HL-60/S4 treated with retinoic acid at 250 ng/mL for 4 days and 3 days (cell line): Measurements from ENCODE around the gene CHST11.

Experiments
- in situ Hi-C: fragments of 300-500 bp; cut with MboI; formaldehyde crosslinking; loops from 2 replicates; pipeline ENCODE4 v1.7.0; 2022; ENCODE audit warnings: low sequenced_read_pairs

CHST11 gene

GRCh38 chr12:104748356-104748755 lies 291.6 kb downstream of the CHST11 start:
- in situ Hi-C loops = no loop called here

- in situ Hi-C loops = no loop called here
Measured at GRCh38 chr12:104748790-104749189, 292.0 kb downstream of the CHST11 start.

DNA sequence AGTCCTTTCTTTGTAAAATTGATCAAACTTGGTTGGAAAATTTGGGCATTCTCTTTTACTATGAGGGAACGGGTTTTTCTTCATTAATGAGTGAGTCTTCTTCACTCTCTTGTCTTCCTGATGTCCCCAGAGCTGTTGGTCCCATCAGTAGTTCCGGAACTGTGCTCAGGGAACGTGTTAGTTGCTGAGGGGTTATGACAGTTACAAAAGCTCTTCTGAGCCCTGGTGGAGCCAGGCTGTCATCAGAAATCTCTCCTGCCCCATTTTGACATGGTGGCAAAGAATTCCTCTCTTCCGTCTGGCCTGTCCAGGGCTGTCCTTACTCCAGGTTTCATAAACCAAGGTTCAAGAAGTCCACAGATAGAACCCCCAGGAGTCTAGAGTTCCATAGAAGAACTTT lies 292.8 kb downstream of the CHST11 start:
- in situ Hi-C loops = no loop called here

DNA sequence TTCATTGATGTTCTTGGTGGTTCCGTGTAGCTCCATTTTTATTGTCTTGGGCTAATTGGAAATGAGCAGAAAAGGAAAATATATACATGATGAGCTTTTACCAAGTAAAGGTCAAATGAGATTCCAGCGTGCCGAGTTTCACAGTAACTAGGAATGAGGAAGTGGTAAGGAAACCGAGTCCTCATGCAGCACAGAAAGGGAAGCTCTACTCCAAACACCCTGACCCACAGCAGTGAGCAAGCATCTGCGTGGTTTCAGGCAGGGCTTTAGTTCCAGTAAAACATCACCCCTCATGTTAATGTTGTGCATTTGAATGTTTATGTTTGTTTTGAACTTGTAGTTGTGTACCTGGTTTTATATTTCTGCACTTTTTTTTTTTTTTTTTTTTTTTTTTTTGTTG lies 293.3 kb downstream of the CHST11 start:
- in situ Hi-C loops = no loop called here

- in situ Hi-C loops = no loop called here
Measured at GRCh38 chr12:104751120-104751519, 294.4 kb downstream of the CHST11 start.

DNA sequence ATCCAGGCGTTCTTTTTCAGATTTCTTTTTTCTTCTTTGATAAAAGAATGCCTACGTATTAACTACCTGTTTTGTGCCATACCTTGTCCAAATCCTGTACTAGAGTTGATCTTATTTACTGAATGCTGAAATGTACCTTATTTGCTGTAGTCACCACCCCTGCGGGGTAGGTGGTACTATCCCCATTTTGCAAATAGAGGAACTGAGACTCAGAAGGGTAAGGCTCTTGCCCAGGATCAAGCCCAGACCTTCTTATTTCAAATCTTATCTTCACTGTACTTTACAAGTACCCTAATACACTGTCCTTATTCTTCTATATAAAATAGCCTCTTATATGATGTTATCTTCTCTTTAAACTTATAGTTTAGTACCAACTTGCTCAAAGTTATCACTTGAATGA lies 294.8 kb downstream of the CHST11 start:
- in situ Hi-C loops = no loop called here

- in situ Hi-C loops = no loop called here
Measured at GRCh38 chr12:104752016-104752415, 295.3 kb downstream of the CHST11 start.

DNA sequence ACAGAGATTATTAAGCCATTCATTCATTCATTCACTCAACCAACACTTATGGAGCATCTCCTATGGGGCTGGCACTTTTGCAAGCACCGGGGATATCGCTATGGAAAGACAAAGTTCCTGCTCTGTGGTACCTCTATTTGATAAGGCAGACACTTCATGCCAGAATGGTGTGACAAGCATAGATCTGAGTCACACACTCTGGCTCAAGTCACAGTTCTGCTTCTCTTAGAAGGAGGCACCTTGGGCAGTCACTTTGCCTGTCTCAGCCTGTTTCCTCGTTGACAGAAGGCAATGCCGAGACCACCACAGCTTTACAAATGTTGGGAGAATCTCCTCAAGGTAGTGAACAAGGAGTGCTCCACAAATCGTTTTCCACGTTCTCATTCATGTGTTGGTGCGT lies 296.1 kb downstream of the CHST11 start:
- in situ Hi-C loops = no loop called here

- in situ Hi-C loops = no loop called here
Measured at GRCh38 chr12:104756901-104757300, 300.2 kb downstream of the CHST11 start.

DNA sequence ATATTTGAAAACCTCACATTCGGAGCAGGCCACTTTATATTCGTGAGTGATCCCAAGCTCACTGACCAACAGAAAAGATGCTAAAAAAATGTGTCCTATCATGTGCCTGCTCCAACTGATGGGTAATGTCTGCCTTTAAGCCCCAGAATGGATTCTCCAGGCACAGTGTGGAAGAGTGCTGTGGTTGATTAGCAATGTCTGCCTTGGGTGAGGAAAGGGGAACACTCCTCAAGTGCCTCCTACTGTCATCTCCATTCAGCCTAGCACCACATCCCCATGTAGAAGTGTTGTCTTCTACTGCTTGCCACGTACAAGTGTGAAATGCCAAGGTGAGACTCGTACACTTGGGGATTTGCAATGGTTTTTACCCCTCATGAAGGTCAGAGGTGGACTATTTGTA lies 302.0 kb downstream of the CHST11 start:
- in situ Hi-C loops = no loop called here

DNA sequence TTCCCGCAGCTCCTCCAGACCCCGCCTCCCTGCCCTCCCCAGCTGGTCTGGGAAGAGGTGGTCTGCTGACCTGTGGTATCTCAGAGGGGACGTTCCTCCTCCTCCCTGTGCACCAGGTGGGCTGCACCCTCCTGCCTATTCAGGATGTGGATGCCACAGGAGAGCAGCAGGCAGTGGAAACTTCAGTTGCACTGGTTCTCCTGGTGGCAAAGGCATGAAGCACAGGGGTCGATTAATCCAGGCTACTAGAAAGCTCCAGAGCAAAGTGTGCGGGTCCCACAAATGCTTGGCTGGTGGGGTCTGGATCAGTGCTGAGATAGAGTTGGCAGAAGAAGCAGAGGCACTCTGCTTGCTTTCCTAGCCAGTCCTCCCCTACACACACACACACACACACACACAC lies 304.3 kb downstream of the CHST11 start:
- in situ Hi-C loops = no loop called here

DNA sequence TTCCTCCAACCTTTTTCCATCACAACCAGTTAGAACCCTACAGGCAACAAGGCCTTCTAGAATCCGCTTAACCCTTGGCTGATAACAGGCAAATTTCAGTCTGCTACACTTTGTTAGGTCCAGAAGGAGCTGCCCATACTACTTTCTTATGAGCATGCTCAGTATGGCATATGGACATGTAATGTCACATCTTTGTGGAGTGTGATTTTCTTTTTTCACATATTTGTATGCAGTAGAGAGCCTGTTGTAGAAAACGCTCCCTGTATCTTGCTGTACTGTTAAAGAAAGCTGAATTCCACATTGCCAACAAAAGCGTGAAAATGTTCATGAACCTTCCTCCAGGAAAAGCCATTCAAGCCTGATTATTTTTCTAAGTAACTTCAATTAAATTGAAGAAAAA lies 304.9 kb downstream of the CHST11 start:
- in situ Hi-C loops = no loop called here

- in situ Hi-C loops = no loop called here
Measured at GRCh38 chr12:104763168-104763805, 306.5 kb downstream of the CHST11 start.

- in situ Hi-C loops = no loop called here
Measured at GRCh38 chr12:104764225-104765091, 307.7 kb downstream of the CHST11 start.

- in situ Hi-C loops = no loop called here
Measured at GRCh38 chr12:104767261-104767660, 310.5 kb downstream of the CHST11 start.

- in situ Hi-C loops = no loop called here
Measured at GRCh38 chr12:104768033-104768432, 311.3 kb downstream of the CHST11 start.

DNA sequence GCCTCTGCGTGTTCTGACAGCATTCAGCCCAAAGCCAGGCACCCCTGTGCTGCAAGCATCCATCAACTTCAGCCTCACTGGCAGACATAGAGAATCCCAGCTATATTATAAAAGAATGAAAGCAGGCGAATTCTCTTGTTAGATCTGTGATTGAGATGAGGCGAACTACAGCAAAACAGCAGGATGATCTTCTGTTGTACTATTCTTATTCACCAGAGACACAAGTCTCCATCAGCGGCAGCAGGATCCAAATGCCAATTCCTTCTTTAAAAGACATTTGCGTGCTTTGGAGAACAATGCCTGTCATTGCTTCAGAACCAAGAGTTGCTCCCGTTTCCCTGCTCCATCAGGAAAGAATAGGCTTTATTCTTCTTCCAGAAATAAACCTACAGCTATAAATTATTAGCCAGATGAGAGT lies 312.4 kb downstream of the CHST11 start:
- in situ Hi-C loops = no loop called here

DNA sequence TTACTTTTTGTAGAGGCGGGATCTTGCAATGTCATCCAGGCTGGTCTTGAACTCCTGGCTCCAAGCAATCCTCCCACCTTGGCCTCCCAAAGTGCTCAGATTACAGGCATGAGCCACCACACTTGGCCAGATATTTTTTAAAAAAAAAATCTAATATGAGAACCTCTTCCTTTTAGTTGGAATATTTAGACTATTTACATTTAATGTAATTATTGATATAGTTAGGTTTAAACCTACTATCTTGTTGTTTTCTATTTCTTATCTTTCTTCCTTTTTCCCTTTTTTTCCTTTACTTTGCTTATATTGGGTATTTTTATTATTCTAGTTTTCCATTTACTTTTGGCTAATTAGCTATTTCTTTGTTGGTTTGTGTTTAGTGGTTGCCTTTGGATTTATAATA lies 315.6 kb downstream of the CHST11 start:
- in situ Hi-C loops = no loop called here

GRCh38 chr12:104775731-104776231 lies 319.0 kb downstream of the CHST11 start:
- in situ Hi-C loops = no loop called here

DNA sequence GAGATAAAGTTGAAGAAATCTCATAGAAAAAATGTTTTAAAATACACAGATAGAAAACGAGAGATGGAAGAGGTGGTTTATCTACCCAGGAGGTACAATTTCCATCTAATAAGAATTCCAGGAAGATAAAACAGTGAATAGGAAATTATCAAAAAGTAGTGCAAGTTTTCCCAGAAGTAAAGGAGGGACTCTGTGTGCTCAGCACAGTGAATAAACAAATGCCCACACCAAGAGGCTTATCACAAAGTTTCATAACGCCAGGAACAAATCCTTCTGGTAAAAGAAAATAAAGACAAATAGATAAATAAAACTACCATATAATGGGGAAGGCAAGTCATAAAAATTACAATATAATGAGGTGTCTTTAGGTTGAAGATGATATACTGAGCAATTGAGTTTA lies 322.4 kb downstream of the CHST11 start:
- in situ Hi-C loops = no loop called here

DNA sequence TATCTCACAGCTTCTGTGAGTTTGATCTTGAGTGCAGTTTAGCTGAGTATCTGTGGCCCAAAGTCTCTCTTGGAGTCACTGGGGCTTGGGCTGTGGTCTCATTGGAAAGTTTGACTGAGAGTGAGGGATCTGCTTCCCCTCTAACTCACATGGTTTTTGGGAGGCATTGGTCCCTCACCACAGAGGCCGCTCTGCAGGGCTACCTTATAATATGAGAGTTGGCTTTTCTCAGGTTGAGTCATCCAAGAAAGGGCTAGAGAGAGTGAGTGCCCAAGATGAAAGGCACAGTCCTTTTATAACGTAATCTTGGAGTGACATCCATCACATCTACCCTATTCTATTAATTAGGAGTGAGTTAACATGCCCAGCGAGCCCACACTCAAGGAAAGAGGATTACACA lies 325.5 kb downstream of the CHST11 start:
- in situ Hi-C loops = no loop called here

DNA sequence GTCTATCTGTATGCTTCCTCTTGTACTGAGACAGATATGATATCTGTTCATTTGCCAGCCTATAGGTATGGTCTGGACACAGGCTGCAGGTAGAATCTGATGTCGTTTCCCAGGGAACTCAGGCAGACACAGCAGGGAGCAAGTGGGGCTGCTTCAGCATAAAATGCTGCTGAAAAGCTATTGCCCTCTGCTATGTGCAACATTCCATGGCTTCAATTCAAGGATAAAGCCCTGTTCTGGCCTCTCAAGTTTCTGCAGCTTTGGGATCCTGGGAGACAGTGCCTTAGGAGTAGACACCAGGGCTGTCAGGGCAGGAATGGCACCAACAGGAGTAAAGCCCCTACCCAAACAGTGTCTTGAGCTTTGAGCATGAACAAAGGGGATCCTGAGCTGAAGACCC lies 327.8 kb downstream of the CHST11 start:
- in situ Hi-C loops = no loop called here
